ENCODE results near the gene INPP5D.

DNA sequence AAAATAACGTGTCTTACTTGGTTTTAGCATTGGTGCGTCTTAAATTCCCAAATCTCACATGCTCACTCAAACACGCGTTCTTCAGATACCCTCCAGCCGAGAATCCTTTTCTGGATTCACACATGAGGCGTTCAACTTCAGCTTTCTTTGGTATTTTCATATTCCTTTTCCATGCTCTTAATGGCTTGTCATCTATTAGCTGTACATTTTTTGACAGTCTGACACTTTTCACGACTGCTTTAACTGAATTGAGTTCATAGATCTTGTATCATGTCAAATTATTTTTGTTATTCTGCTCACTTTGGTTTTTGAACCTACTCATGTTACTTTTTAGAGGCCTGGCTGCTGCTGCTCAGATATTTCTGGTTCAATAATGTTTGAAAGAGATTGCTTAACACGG, 59.0 kb downstream of the INPP5D start:
- TF ChIP-seq, protein P1, sequence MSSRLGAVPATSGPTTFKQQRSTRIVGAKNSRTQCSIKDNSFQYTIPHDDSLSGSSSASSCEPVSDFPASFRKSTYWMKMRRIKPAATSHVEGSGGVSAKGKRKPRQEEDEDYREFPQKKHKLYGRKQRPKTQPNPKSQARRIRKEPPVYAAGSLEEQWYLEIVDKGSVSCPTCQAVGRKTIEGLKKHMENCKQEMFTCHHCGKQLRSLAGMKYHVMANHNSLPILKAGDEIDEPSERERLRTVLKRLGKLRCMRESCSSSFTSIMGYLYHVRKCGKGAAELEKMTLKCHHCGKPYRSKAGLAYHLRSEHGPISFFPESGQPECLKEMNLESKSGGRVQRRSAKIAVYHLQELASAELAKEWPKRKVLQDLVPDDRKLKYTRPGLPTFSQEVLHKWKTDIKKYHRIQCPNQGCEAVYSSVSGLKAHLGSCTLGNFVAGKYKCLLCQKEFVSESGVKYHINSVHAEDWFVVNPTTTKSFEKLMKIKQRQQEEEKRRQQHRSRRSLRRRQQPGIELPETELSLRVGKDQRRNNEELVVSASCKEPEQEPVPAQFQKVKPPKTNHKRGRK (CRISPR knock-in tag; IDR thresholded peaks at IDR 0.05; ENCODE audit: borderline replicate concordance), result no peak
- TF ChIP-seq, protein P2, sequence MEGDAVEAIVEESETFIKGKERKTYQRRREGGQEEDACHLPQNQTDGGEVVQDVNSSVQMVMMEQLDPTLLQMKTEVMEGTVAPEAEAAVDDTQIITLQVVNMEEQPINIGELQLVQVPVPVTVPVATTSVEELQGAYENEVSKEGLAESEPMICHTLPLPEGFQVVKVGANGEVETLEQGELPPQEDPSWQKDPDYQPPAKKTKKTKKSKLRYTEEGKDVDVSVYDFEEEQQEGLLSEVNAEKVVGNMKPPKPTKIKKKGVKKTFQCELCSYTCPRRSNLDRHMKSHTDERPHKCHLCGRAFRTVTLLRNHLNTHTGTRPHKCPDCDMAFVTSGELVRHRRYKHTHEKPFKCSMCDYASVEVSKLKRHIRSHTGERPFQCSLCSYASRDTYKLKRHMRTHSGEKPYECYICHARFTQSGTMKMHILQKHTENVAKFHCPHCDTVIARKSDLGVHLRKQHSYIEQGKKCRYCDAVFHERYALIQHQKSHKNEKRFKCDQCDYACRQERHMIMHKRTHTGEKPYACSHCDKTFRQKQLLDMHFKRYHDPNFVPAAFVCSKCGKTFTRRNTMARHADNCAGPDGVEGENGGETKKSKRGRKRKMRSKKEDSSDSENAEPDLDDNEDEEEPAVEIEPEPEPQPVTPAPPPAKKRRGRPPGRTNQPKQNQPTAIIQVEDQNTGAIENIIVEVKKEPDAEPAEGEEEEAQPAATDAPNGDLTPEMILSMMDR (IDR thresholded peaks at IDR 0.05), result no peak
- no peak for TF ChIP-seq FOXJ3 (CRISPR knock-in tag; IDR thresholded peaks at IDR 0.05; ENCODE audit: borderline replicate concordance)
- TF ChIP-seq, protein P3, sequence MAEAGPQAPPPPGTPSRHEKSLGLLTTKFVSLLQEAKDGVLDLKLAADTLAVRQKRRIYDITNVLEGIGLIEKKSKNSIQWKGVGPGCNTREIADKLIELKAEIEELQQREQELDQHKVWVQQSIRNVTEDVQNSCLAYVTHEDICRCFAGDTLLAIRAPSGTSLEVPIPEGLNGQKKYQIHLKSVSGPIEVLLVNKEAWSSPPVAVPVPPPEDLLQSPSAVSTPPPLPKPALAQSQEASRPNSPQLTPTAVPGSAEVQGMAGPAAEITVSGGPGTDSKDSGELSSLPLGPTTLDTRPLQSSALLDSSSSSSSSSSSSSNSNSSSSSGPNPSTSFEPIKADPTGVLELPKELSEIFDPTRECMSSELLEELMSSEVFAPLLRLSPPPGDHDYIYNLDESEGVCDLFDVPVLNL (CRISPR knock-in tag; IDR thresholded peaks at IDR 0.05; ENCODE audit: borderline replicate concordance, low read depth), result no peak
- TF ChIP-seq, protein P4, sequence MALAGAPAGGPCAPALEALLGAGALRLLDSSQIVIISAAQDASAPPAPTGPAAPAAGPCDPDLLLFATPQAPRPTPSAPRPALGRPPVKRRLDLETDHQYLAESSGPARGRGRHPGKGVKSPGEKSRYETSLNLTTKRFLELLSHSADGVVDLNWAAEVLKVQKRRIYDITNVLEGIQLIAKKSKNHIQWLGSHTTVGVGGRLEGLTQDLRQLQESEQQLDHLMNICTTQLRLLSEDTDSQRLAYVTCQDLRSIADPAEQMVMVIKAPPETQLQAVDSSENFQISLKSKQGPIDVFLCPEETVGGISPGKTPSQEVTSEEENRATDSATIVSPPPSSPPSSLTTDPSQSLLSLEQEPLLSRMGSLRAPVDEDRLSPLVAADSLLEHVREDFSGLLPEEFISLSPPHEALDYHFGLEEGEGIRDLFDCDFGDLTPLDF (CRISPR knock-in tag; IDR thresholded peaks at IDR 0.05), result no peak
- TF ChIP-seq, protein P5, sequence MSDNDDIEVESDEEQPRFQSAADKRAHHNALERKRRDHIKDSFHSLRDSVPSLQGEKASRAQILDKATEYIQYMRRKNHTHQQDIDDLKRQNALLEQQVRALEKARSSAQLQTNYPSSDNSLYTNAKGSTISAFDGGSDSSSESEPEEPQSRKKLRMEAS (CRISPR knock-in tag; IDR thresholded peaks at IDR 0.05), result no peak
- TF ChIP-seq TEAD4 (CRISPR knock-in tag; IDR thresholded peaks at IDR 0.05), result no peak
- TF ChIP-seq ZNF121 (CRISPR knock-in tag; IDR thresholded peaks at IDR 0.05), result no peak
- TF ChIP-seq, protein P6, sequence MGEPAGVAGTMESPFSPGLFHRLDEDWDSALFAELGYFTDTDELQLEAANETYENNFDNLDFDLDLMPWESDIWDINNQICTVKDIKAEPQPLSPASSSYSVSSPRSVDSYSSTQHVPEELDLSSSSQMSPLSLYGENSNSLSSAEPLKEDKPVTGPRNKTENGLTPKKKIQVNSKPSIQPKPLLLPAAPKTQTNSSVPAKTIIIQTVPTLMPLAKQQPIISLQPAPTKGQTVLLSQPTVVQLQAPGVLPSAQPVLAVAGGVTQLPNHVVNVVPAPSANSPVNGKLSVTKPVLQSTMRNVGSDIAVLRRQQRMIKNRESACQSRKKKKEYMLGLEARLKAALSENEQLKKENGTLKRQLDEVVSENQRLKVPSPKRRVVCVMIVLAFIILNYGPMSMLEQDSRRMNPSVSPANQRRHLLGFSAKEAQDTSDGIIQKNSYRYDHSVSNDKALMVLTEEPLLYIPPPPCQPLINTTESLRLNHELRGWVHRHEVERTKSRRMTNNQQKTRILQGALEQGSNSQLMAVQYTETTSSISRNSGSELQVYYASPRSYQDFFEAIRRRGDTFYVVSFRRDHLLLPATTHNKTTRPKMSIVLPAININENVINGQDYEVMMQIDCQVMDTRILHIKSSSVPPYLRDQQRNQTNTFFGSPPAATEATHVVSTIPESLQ (CRISPR knock-in tag; IDR thresholded peaks at IDR 0.05), result no peak
- TF ChIP-seq, protein P7, sequence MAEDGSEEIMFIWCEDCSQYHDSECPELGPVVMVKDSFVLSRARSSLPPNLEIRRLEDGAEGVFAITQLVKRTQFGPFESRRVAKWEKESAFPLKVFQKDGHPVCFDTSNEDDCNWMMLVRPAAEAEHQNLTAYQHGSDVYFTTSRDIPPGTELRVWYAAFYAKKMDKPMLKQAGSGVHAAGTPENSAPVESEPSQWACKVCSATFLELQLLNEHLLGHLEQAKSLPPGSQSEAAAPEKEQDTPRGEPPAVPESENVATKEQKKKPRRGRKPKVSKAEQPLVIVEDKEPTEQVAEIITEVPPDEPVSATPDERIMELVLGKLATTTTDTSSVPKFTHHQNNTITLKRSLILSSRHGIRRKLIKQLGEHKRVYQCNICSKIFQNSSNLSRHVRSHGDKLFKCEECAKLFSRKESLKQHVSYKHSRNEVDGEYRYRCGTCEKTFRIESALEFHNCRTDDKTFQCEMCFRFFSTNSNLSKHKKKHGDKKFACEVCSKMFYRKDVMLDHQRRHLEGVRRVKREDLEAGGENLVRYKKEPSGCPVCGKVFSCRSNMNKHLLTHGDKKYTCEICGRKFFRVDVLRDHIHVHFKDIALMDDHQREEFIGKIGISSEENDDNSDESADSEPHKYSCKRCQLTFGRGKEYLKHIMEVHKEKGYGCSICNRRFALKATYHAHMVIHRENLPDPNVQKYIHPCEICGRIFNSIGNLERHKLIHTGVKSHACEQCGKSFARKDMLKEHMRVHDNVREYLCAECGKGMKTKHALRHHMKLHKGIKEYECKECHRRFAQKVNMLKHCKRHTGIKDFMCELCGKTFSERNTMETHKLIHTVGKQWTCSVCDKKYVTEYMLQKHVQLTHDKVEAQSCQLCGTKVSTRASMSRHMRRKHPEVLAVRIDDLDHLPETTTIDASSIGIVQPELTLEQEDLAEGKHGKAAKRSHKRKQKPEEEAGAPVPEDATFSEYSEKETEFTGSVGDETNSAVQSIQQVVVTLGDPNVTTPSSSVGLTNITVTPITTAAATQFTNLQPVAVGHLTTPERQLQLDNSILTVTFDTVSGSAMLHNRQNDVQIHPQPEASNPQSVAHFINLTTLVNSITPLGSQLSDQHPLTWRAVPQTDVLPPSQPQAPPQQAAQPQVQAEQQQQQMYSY (CRISPR knock-in tag; IDR thresholded peaks at IDR 0.05), result no peak
- TF ChIP-seq ELF4 (CRISPR knock-in tag; IDR thresholded peaks at IDR 0.05; ENCODE audit: low read depth), result no peak

All from WTC11 (cell line).